Mesenteric fat pad (tissue), 1 donor: ENCODE data around the gene LOXL3. TPM values are rescaled to one million over a fixed set of nuclear protein-coding genes. Genes with fewer than 3 reads are reported as not detected.
"Not testable (repeated sequence)": the region's sequence is repeated elsewhere in the genome, so short reads cannot be mapped to it uniquely, and the experiment has no call there.

Experiments used
- DNase-seq: peaks from one replicate; pipeline ENCODE4 v3.0.0-alpha.2; 2020; ENCODE audit warnings: low spot score
- total RNA-seq: library from RNA; stranded (reverse); fragmentation: NEBNext Ultra II Directional; extraction: Animal tissue kit (Norgen Biotek cat#: 25700); gene quantifications from one replicate; pipeline ENCODE4 v1.2.1, GENCODE V29; 2021
- donor health status: DM: yes; HTN: yes; CAD: no.

The LOXL3 gene
- total RNA-seq, 1 donor from 2014 or later, result 8.2 TPM

GRCh38 chr2:74496997-74497776 lies 56.6 kb downstream of the LOXL3 start:
- no peak for DNase-seq

- DNase-seq, result no peak
These were observed 58.3 kb downstream of the LOXL3 start for GRCh38 chr2:74495440-74495839.

DNA sequence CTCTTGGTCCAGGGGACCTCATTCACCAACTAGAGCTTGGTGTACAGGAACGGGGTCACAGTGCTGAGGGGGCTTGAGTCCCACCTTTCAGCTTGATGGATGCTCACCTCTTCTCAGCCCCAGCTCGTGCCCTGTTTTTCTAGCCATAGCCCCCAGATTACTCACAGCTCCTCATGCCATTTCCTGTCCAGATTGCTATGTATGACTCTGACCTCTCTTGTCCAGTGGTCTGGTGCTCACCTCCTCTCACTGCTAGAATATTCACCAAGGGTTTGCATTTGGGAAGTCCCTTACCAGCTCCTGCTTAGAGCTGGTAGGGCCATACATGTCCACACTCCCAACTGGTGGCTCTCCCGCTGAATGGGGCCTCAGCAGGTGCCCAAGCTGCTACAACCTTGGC lies 60.2 kb downstream of the LOXL3 start:
- DNase-seq, result no peak

- no peak for DNase-seq
These were observed 61.8 kb downstream of the LOXL3 start for GRCh38 chr2:74491648-74492544.

DNA sequence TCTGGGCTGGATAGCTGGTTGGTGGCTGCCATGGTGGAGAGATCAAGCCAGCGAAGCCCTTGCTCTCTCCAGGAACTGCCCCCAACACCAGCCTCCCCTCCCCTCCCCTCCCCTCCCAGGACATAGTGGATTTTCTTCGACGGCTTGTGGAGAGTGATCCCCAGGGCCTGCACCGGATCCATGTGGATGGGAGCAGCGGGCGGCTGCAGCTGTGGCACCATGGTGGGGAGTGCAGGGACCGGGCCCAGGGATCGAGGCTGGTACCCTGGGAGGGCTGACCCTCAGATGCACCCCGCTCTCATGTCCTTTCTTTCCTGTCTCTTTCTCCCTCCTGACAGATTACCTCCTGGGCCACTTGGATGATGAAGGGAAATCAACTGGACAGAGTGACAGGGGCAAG lies 63.8 kb downstream of the LOXL3 start:
- no peak for DNase-seq

- DNase-seq, result no peak
These were observed 64.9 kb downstream of the LOXL3 start for GRCh38 chr2:74488643-74489481.

DNA sequence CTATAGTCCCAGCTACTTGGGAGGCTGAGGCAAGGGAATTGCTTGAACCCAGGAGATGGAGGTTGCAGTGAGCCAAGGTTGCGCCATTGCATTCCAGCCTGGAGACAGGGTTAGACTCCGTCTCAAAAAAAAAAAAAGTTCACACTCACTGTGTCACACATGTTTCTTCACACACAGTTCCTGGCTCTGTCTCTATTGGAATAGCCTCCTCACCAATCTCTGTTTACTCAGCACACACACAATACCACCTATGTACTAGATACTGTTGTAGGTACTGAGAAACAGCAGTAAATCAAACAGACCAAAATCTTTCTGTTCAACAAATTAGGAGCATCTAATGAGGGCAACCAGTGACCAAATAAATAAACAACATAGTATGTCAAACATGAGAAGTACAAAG lies 67.6 kb downstream of the LOXL3 start:
- no peak for DNase-seq

DNA sequence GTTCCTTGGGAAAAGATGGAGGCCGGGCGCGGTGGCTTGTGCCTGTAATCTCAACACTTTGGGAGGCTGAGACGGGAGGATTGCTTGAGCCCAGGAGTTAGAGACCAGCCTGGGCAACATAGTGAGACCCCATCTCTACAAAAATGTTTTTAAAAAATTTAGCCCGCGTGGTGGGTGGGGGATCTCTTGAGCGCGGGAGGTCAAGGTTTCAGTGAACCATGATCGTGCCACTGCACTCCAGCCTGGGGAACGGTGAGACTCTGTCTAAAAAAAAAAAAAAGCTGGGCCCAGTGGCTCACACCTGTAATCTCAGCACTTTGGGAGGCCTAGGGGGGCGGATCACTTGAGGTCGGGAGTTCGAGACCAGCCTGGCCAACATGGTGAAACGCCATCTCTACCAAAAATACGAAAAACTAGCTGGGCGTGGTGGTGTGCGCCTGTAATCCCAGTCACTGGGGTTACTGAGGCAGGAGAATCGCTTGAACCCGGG lies 70.0 kb downstream of the LOXL3 start:
- DNase-seq, result not testable (repeated sequence)

DNA sequence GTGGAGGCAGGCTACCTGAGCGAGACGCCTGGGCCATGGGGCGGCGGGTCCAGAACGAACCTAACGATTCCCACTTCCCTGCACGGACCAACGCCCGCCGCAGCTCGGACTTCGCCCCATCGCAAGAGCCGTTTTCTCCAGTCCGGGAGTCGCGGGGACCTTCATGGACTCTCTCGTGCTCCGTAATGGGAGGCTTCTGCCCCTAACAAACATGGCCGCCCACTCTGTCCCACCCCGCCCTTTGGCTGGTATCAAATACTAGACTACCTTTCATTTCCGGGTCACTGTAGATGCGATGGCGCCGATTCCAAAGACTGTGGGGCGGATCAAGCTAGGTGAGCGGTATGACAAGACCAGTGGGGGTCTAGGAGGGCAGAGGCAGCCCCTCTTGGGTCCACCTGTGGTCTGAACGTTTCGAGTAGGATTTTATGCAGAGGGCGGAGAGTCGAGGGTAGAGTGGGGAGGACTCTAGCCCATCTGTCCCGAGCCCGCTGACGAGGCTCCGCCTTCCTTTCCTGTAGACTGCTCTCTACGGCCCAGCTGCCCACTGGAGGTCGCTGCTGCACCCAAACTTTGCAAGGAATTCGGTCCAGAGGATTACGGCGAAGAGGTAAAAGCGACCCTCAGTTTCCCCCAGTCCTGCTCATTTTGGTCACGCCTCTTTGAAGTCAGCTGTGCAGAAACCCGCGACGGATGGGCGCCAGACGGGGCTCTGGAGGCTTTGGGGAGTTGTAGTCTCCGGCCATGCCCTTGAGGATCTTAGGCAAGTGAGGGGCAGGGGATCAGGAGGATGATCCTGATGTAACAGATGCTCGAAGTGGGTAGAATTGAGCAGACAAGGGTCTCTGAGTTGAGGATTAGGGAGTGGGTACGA lies 70.7 kb downstream of the LOXL3 start, which contains the start of the genes CCDC142 and TTC31:
TSS of gene CCDC142 (minus strand) at position 198 of the 874 bp plus-strand sequence. CDS start at position 37, 161 bp downstream.
TSS of gene TTC31 (plus strand) at position 281 of the 874 bp plus-strand sequence. CDS start at position 296, 15 bp downstream.
- DNase-seq, result peak; percentile 96

Other genes starting within 250 kb of the LOXL3 start
- gene SLC4A5, start 210.5 kb downstream of the LOXL3 start, total RNA-seq, result 2.0 TPM
- gene DCTN1, start 173.6 kb downstream of the LOXL3 start, total RNA-seq, result 97.1 TPM
- gene C2orf81, start 132.3 kb downstream of the LOXL3 start, total RNA-seq, result 1.1 TPM
- gene WDR54, start 132.2 kb downstream of the LOXL3 start, total RNA-seq, result 4.6 TPM
- 11.3 TPM for gene RTKN, start 112.0 kb downstream of the LOXL3 start, total RNA-seq
- gene INO80B, start 98.9 kb downstream of the LOXL3 start, total RNA-seq, result 30.6 TPM
- gene WBP1, start 95.5 kb downstream of the LOXL3 start, total RNA-seq, result 45.5 TPM
- 45.6 TPM for gene MOGS, start 88.6 kb downstream of the LOXL3 start, total RNA-seq
- 102 TPM for gene MRPL53, start 81.3 kb downstream of the LOXL3 start, total RNA-seq
- gene CCDC142, start 70.9 kb downstream of the LOXL3 start, total RNA-seq, result 9.1 TPM
- gene TTC31, start 70.9 kb downstream of the LOXL3 start, total RNA-seq, result 16.8 TPM
- 2.6 TPM for gene LBX2, start 54.3 kb downstream of the LOXL3 start, total RNA-seq
- gene PCGF1, start 46.2 kb downstream of the LOXL3 start, total RNA-seq, result 22.1 TPM
- gene TLX2, start 39.5 kb downstream of the LOXL3 start, total RNA-seq, result not detected
- gene DQX1, start 27.7 kb downstream of the LOXL3 start, total RNA-seq, result not detected
- 112 TPM for gene AUP1, start 24.2 kb downstream of the LOXL3 start, total RNA-seq
- 35.8 TPM for gene HTRA2, start 24.0 kb downstream of the LOXL3 start, total RNA-seq
- gene DOK1, start 778 bp upstream of the LOXL3 start, total RNA-seq, result 38.2 TPM
- 0.32 TPM for gene M1AP, start 94.4 kb upstream of the LOXL3 start, total RNA-seq
- gene SEMA4F, start 100.3 kb upstream of the LOXL3 start, total RNA-seq, result 6.6 TPM